Left cardiac atrium (tissue), 4 donors: Measurements from ENCODE around the gene ADM5. TPM values are rescaled to one million over a fixed set of nuclear protein-coding genes. Genes with fewer than 3 reads are reported as not detected.

Experiments
- ATAC-seq, 2 donors: fragments of 200-7000 bp; cut with Tn5 transposase; one replicate each; pipeline ENCODE4 v1.9.1; 2020; ENCODE audit warnings: mild to moderate bottlenecking in 2 of 2, moderate library complexity in 2 of 2
- DNase-seq: peaks from one replicate; pipeline ENCODE4 v3.0.0-alpha.2; 2020
- intact Hi-C, 2 donors: fragments of 100-400 bp; cut with DNase I; formaldehyde crosslinking; loops; one replicate each; pipeline versions ENCODE4 v1.14.1 to v1.15.1; 2022 to 2023
- microRNA-seq, 2 donors: library from miRNA; unstranded; fragments of <30 nt; microRNA quantifications; one replicate each; pipeline ENCODE4 v1.2.0, GENCODE V29; 2020
- total RNA-seq, 2 donors: library from RNA; stranded (reverse); fragmentation: NEBNext Ultra II Directional; extraction: Animal tissue kit (Norgen Biotek cat#: 25700); gene quantifications; one replicate each; pipeline ENCODE4 v1.2.1, GENCODE V29; 2021
- donor health status: DM: no; HTN: yes; CAD: no.
- donor health status: DM: no; HTN: yes; CAD: no; lungs with severe emphysema.
- donor health status: DM: yes; HTN: yes; CAD: no.
- donor health status: Dilated cardiomyopathy.

The ADM5 gene
- total RNA-seq, 2 donors from 2014 or later: 1.1 to 1.2 TPM

DNA sequence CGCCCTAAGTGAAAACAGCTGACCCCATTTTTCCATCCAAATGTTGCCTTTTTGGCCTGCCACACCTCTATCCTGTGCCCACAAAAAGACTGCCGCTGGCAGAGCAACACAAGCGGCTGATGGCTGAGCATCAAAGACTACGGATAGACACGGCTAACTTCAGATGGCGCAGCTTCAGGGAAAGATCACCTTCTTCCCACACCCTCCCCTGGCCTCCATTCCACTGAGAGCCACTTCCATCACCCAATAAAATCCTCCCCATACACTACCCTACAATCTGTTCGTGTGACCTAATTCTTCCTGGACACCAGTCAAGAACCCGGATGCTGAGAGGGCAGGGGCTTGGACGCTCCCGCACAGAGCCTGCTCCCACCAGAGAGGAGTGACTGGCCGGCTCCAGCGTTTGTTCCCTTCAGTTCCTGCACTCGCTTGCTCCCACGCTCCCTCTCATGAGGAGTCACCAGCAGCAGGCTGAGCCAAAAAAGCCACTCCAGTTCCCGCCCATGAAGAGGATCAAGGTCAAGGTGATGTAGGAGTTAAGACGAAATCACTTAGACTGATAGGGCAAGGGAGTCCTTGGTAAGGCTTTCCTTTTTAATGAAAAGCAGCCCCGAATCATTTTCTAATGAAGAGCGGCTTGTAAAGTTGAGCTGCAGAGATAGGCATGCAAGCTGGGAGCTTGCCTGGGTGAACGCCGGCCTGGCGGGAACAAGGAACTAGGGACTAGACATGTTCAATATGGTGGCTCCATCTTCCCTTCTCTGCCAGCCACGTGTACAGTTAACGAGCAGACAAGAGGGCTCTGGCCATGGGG lies 38.0 kb downstream of the ADM5 start:
- ATAC-seq (peak; percentile 88 to 95), DNase-seq (peak; percentile 80)
- intact Hi-C loops: no loop called here

GRCh38 chr19:49730166-49730565 lies 40.8 kb downstream of the ADM5 start:
- ATAC-seq (no peak), DNase-seq (no peak)
- intact Hi-C loops: no loop called here

DNA sequence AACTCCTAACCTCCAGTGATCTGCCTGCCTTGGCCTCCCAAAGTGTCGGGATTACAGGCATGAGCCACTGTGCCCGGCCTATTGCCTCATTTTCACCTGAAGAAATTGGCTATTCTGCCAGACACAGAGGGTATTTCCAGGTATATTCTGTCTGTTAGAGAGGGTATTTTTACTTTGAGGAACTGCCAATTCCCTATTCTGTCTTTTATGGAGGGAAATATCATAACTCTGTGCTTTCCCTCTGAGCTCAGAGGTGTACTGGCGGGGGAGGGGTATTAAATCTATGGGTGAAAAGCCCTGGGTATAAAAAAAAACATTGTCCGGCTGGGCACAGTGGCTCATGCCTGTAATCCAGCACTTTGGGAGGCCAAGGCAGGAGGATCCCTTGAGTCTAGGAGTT lies 48.9 kb downstream of the ADM5 start:
- intact Hi-C loops: no loop called here
- ATAC-seq (no peak), DNase-seq (no peak)

DNA sequence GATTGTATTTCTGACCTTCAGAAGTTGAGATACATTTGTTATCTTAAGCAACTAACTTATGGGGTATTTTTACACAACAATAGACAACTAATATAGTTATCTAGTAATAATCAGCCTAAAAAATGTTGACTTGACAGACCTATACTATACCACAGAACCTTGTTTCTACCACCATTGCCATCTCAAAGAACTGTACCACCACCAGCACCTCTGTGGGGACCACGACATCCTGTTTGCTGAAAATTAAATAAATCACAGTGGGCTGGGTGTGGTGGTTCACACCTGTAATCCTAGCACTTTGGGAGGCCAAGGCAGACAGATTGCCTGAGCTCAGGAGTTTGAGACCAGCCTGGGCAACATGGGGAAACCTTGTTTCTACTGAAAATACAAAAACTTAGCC lies 49.7 kb downstream of the ADM5 start:
- ATAC-seq (no peak), DNase-seq (no peak)
- intact Hi-C loops: no loop called here

- no peak for ATAC-seq
Measured at GRCh38 chr19:49739933-49740332, 50.5 kb downstream of the ADM5 start.

More at GRCh38 chr19:49739933-49740332, 50.5 kb downstream of the ADM5 start:
- DNase-seq: no peak
- intact Hi-C loops: no loop called here

Small RNA genes within 50 kb of the gene (microRNA-seq; reads per million reads assigned to microRNA genes)
- 0 to 0.27 reads per million in 2 donors for gene MIR5088

Other genes starting within 250 kb of the ADM5 start
- gene SLC17A7, start 248.1 kb upstream of the ADM5 start, total RNA-seq: 1 to 10 TPM; 1.7 to 2.5 TPM
- gene PIH1D1, start 237.8 kb upstream of the ADM5 start, total RNA-seq: 10 to 100 TPM; 32.2 to 42.5 TPM
- gene ALDH16A1, start 236.4 kb upstream of the ADM5 start, total RNA-seq: 10 to 100 TPM; 16.8 to 17.5 TPM
- 1 to 10 TPM; 4.9 to 6.0 TPM for gene FLT3LG, start 215.4 kb upstream of the ADM5 start, total RNA-seq
- 1,000 to 10,000 TPM; 1,559 to 1,594 TPM for gene RPL13A, start 202.0 kb upstream of the ADM5 start, total RNA-seq
- gene RPS11, start 193.2 kb upstream of the ADM5 start, total RNA-seq: 1,000 to 10,000 TPM; 1,060 to 1,184 TPM
- 100 to 1,000 TPM; 156 to 202 TPM for gene FCGRT, start 176.9 kb upstream of the ADM5 start, total RNA-seq
- gene RCN3, start 161.6 kb upstream of the ADM5 start, total RNA-seq: 10 to 100 TPM; 27.3 to 34.9 TPM
- gene NOSIP, start 109.0 kb upstream of the ADM5 start, total RNA-seq: 10 to 100 TPM; 43.6 to 48.6 TPM
- gene PRRG2, start 108.3 kb upstream of the ADM5 start, total RNA-seq: 1 to 10 TPM in 1 of 2 donors, under 1 TPM in 1; 0.68 to 1.1 TPM
- 10 to 100 TPM; 12.9 to 15.9 TPM for gene PRR12, start 98.4 kb upstream of the ADM5 start, total RNA-seq
- 10 to 100 TPM; 85.6 to 95.0 TPM for gene RRAS, start 49.5 kb upstream of the ADM5 start, total RNA-seq
- gene SCAF1, start 47.4 kb upstream of the ADM5 start, total RNA-seq: 10 to 100 TPM; 38.6 to 46.9 TPM
- gene IRF3, start 23.7 kb upstream of the ADM5 start, total RNA-seq: 10 to 100 TPM; 46.3 to 48.1 TPM
- 10 to 100 TPM; 12.0 to 12.5 TPM for gene BCL2L12, start 23.7 kb upstream of the ADM5 start, total RNA-seq
- gene PRMT1, start 12.3 kb upstream of the ADM5 start, total RNA-seq: 100 to 1,000 TPM; 137 to 159 TPM
- gene CPT1C, start 1.5 kb downstream of the ADM5 start, total RNA-seq: 1 to 10 TPM; 4.7 to 5.1 TPM
- 1 to 10 TPM in 1 of 2 donors, under 1 TPM in 1; 0.76 to 1.1 TPM for gene TSKS, start 73.7 kb downstream of the ADM5 start, total RNA-seq
- 10 to 100 TPM; 68.0 to 77.8 TPM for gene AP2A1, start 77.4 kb downstream of the ADM5 start, total RNA-seq
- 10 to 100 TPM; 11.0 to 16.2 TPM for gene FUZ, start 123.7 kb downstream of the ADM5 start, total RNA-seq
- gene MED25, start 128.7 kb downstream of the ADM5 start, total RNA-seq: 10 to 100 TPM; 48.7 to 55.6 TPM
- 100 to 1,000 TPM; 113 to 122 TPM for gene PTOV1, start 161.6 kb downstream of the ADM5 start, total RNA-seq
- 10 to 100 TPM; 38.7 to 54.5 TPM for gene PNKP, start 178.0 kb downstream of the ADM5 start, total RNA-seq
- 10 to 100 TPM; 33.5 to 36.6 TPM for gene AKT1S1, start 187.8 kb downstream of the ADM5 start, total RNA-seq
- gene TBC1D17, start 188.1 kb downstream of the ADM5 start, total RNA-seq: 10 to 100 TPM; 28.3 to 36.0 TPM
- gene IL4I1, start 207.3 kb downstream of the ADM5 start, total RNA-seq: under 1 TPM; 0.34 to 0.38 TPM
- 10 to 100 TPM; 16.6 to 18.9 TPM for gene ATF5, start 239.6 kb downstream of the ADM5 start, total RNA-seq
- gene NUP62, start 239.9 kb downstream of the ADM5 start, total RNA-seq: 10 to 100 TPM; 28.1 to 29.8 TPM